ENCODE results near the gene RHOT2.
"Not testable (repeated sequence)": the region's sequence is repeated elsewhere in the genome, so short reads cannot be mapped to it uniquely, and the experiment has no call there.

The RHOT2 gene

DNA sequence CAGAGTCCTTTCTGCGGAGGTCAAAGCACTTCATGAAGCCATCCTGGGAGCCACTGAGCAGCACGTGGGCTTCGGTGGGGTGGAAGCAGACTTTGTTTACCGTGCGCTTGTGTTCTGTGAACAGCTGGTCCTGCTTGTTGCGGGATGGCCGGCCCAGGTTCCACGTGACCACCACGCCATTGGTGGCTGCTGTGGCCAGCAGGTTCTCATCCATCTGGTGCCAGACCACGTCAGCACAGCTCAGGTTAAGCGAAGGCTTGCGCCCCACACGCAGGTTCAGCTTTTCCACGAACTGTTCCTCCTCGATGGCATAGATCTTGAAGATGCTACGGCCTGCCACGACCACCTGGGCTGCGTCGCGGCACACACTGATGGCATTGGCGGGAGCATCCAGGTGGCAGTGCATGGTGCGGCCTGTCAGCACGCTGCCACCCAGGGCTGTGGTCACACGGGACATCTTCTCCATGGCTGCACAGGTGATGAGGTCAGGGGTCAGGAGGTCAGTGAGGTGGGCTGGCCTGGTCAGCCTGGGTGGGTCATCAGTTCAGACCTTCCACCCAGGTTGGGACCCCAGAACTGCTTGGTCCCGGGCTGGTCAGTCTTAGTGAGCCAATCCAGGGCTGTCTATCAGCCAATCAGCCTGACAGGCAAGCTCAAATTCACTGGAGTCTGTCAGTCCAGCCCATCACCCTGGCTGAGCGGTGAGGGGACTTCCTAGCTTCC is 21.4 kb downstream of the RHOT2 start:
- Mint-ChIP-seq H3K27ac (peak overlapping the region; percentile 91 to 96), H3K4me1 (peaks cover 74% of the 10 kb centered on the region), H3K27me3 (peaks cover 12% of the 10 kb centered on the region), H3K9me3 (peaks cover 0 to 9% of the 10 kb centered on the region in 2 donors), H3K4me3 (peak overlapping the region; percentile 88 to 94)
- ATAC-seq = no peak
- DNase-seq = no peak

DNA sequence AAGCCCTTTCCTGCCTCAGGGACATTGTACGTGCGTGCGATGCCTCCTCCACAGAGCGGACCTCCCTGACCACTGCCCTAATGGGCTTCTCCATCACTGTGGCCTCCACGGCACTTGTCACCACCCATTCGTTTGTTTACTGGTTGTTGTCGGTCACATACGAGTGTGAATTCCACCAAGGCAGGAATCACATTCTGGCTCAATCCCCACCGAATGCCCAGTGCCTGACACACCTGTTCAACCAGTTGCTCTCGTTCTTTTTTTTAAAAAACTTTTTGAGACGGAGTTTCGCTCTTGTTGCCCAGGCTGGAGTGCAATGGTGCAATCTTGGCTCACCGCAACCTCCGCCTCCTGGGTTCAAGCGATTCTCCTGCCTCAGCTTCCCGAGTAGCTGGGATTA is 23.3 kb downstream of the RHOT2 start:
- ATAC-seq, DNase-seq, H3K27ac Mint-ChIP-seq, H3K9me3 Mint-ChIP-seq: not testable (repeated sequence)
- Mint-ChIP-seq H3K4me3 (peak overlapping the region; percentile 39 to 88), H3K4me1 (peaks cover 66% of the 10 kb centered on the region), H3K27me3 (peaks cover 12% of the 10 kb centered on the region)

DNA sequence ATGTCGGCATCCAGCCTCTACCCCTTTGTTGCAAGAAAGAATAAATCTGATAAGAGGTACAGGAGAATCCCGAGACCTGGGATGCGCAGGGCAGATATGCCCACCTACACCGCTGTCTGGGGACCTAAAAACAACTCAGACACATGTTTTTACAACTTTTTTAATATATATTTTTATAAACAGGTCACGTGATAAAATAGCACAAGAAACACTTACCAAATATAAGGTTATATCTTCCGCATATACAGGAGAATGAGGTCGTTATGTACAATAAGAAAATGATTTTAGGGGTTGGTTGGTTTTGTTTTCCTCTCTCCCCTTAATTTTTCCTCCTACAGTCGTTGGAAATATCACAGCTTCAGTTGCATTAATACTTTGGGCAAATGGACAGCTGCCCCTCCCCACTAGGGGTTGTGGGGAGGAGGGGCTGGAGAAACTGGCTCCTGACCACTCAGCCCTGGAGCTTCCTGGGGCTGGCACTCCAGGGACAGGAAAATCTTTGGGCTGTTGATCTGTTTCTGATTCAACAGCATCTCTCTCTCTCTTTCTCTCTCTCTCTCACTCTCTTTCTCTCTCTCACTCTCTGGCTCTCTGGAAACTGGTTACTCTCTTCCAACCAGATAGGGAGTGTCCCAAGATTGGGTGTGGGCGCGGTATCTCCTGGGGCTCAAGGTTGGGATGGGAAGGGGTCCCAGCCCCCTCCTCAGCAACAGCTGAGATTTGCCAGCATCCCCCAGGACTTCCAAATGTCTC is 24.6 kb downstream of the RHOT2 start:
- Mint-ChIP-seq H3K27ac (no peak overlapping the region), H3K4me3 (peak overlapping the region in 1 of 2 donors; percentile 69), H3K4me1 (peaks cover 64% of the 10 kb centered on the region), H3K27me3 (peaks cover 12% of the 10 kb centered on the region), H3K9me3 (peaks cover 0 to 9% of the 10 kb centered on the region in 2 donors)
- DNase-seq (no peak), ATAC-seq (no peak)

GRCh38 chr16:693364-693763 is 25.4 kb downstream of the RHOT2 start:
- DNase-seq (no peak), ATAC-seq (no peak)
- H3K4me1 Mint-ChIP-seq = peaks cover 56% of the 10 kb centered on the region
- peaks cover 0 to 9% of the 10 kb centered on the region in 2 donors for H3K9me3 Mint-ChIP-seq
- H3K27me3 Mint-ChIP-seq = peaks cover 12% of the 10 kb centered on the region
- H3K4me3 Mint-ChIP-seq = peak overlapping the region; percentile 69 to 93
- peak overlapping the region in 1 of 2 donors; percentile 82 for H3K27ac Mint-ChIP-seq

DNA sequence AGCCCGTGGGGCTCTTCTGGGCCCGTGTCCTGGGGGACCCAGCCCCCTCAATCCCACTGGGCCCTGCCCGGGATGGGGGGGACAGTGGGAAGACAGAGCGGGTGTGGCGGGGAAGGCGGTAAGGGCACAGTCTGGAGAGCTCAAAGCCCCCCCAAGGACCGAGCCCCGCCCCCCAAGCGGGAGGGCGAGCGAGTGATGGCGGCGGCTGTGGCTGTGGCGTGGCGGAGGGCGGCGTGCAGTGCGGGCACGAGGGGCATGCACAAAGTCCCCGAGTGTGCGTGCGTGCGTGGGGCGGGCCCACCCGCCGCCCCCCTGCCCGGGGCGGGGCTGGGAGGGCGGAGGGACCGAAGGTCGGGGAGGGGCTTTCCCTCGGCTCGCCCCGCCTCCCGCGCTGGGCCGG is 25.8 kb downstream of the RHOT2 start:
- DNase-seq = no peak
- Mint-ChIP-seq H3K4me1 (peaks cover 52% of the 10 kb centered on the region), H3K27me3 (peaks cover 12% of the 10 kb centered on the region), H3K4me3 (peak overlapping the region; percentile 69 to 93), H3K27ac (no peak overlapping the region), H3K9me3 (peaks cover 0 to 9% of the 10 kb centered on the region in 2 donors)
- ATAC-seq = no peak

- Mint-ChIP-seq H3K4me1 (peaks cover 47% of the 10 kb centered on the region), H3K27ac (no peak overlapping the region), H3K27me3 (peaks cover 12% of the 10 kb centered on the region), H3K9me3 (peaks cover 0 to 9% of the 10 kb centered on the region in 2 donors), H3K4me3 (peak overlapping the region; percentile 71 to 93)
- DNase-seq (no peak), ATAC-seq (no peak)
Measured at GRCh38 chr16:694187-694862, 26.4 kb downstream of the RHOT2 start.

DNA sequence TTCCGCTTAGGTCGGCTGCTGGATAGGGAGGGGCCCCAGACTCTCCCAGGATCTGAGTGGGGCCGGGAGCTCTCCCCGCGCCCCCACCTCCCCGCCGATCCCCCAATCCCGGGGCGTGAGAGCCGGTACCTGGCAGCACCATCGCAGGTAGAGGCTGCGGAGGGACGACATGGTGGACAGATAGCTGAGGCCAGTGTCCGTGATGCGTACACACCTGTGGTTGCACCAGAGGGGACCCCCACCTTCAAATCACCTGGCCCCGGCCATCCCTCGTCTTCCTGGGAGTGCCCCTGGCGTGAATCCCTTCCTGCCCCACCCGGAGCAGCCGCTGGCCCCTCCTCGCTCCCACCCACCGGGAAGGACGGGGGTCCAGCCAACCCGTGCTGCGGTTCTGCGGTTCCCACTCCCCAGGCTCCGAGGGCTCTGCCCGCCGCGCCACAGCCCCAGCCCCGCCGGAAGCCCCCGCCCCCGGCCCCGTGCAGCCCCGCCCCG is 27.0 kb downstream of the RHOT2 start:
- DNase-seq = no peak
- no peak for ATAC-seq
- peaks cover 0 to 9% of the 10 kb centered on the region in 2 donors for H3K9me3 Mint-ChIP-seq
- peak overlapping the region; percentile 71 to 93 for H3K4me3 Mint-ChIP-seq
- H3K27ac Mint-ChIP-seq = no peak overlapping the region
- peaks cover 42% of the 10 kb centered on the region for H3K4me1 Mint-ChIP-seq
- H3K27me3 Mint-ChIP-seq = peaks cover 12% of the 10 kb centered on the region

DNA sequence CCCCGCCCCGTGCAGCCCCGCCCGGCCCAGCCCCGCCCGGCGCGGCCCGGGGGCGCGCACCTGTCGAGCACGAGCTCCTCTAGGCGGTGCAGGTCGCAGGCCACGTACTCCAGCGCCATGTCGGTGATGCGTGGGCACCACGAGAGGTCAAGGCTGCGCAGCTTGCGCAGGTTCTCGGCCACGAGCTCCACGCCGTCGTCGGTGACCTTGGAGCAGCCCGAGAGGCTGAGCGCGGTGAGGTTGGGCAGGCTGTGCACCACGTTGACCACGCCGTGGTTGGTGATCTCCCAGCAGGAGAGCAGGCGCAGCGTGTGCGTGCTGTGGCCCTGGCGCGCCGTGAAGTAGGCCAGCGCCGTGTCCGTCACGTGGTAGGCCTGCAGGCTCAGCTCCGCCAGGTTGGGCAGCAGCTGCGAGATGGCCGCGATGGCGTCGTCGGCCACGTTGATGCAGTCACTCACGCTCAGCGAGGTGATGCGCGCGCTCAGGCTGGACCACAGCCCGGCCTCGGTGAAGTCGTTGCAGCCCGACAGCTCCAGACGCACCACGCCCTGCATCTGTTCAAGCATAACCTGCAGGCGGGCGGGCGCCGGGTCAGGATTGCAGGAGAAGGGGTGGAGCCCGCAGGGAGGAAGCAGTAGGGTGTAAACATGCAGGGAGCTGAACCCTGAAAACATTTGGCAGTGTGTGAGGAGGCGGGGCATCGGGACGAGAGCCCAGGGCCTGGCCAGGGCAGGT is 27.6 kb downstream of the RHOT2 start:
- Mint-ChIP-seq H3K27ac (peak overlapping the region; percentile 65 to 93), H3K9me3 (peaks cover 0 to 9% of the 10 kb centered on the region in 2 donors), H3K4me3 (peak overlapping the region; percentile 84 to 93), H3K27me3 (peaks cover 12% of the 10 kb centered on the region), H3K4me1 (peaks cover 41% of the 10 kb centered on the region)
- DNase-seq (peak; percentile 71 to 76), ATAC-seq (peak; percentile 87)

DNA sequence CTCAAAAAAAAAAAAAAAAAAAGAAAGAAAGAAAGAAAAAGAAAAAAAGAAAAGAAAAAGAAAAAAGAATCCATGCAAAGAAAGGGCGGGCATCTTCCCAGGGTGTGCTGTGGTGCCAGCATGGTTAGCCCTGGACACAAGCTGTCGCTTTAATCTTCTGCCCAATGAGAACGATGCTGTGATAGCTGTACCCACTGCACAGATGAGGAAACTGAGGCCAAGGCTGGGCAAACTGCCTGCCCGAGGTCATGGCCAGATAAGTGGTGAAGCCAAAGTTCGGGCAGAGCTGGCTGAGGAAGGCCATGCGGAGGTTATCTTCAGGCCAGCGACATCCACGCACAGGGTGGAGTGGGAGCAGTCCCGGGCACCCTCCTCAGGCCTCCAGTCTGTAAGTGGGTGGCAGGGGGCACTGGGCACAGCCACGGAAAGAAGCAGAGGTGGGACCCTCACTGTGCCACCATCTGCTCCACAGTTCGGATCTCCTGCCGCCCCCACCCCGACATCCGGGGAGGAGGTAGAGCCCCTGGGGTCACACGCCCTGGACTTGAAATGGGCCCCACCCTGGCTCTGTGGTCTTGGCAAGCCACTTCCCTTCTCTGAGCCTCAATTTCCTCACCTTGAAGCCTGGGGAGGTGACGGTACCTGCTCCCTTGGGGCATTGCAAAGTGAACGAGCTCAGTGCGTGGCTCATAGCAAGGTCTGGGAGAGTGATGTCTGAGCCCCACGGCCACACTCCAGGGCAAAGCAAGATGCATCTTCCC is 31.2 kb downstream of the RHOT2 start:
- Mint-ChIP-seq H3K4me1 (peaks cover 31% of the 10 kb centered on the region), H3K27me3 (peaks cover 34% of the 10 kb centered on the region), H3K9me3 (no peaks in the 10 kb centered on the region), H3K27ac (no peak overlapping the region), H3K4me3 (no peak overlapping the region)
- no peak for ATAC-seq
- DNase-seq = no peak

DNA sequence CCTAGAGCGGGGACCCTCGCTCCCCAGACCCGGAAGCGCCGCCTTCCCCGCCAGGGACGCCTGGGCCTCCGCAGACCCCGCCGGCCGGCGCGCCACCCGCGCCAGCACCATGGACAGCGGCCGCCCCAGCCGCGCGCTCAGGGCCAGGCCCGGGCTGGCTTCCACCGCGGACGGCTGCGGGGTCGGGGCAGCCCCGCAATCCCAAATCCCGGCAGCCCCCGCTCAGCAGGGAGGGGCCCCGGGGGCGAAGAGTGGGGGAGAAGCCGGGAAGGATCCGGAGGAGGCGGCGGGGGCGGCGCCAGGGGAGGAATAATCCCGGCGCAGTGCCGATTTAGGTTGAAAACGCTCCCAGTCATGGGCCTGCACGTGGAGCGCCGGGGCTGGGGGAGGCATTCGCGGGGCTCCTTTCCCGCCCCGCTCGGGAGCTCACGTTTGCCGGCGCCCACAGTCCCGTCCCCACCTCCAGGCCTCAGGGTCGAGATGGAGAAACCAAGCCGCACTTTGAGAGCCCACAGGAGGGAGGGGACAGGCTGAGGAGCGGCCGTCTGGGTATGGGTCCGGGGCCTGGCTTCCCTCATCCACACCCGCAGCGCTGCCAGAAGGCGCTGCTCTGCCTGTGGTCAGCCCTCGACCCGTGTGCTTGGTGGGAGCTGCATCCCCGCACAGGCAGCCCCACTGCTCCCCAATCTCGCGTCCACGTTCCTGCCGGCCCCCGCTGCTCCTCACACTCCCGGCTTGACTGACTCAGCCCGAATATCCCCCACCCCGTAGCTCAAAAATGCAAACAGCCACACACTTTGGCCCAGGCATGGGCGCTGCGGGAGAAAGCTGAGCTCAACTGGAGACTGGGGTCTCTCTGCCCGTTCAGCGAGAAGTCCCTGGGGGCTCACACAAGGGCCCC is 33.0 kb downstream of the RHOT2 start:
- H3K4me3 Mint-ChIP-seq = no peak overlapping the region
- H3K4me1 Mint-ChIP-seq = peaks cover 24% of the 10 kb centered on the region
- peaks cover 42% of the 10 kb centered on the region for H3K27me3 Mint-ChIP-seq

DNA sequence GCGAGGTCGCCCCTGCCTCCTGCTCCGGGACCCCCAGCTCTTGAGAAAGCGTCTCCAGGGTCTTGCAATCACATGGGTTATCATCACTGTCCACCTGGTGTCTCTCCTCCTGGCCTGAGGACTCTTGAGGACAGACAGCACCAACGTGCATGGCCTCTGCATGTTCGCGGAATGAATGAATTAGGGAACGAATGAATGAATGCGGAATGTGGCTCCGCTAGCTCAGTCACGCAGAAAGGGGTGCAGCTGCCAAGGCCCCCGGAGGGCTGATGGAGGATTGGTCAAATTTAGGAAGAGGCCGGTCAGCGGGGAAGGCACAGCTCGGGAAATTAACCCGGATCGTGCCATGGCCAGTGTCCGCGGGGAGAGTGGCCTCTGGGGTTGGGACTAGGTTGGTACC is 34.4 kb downstream of the RHOT2 start:
- Mint-ChIP-seq H3K4me3 (peak overlapping the region in 1 of 2 donors; percentile 24), H3K27ac (no peak overlapping the region), H3K27me3 (peaks cover 56% of the 10 kb centered on the region), H3K4me1 (peaks cover 26% of the 10 kb centered on the region), H3K9me3 (no peaks in the 10 kb centered on the region)
- DNase-seq (no peak), ATAC-seq (no peak)

More for the DNA sequence above, 33.0 kb downstream of the RHOT2 start:
- DNase-seq (no peak), ATAC-seq (peak; percentile 44)
- no peaks in the 10 kb centered on the region for H3K9me3 Mint-ChIP-seq
- no peak overlapping the region for H3K27ac Mint-ChIP-seq

DNA sequence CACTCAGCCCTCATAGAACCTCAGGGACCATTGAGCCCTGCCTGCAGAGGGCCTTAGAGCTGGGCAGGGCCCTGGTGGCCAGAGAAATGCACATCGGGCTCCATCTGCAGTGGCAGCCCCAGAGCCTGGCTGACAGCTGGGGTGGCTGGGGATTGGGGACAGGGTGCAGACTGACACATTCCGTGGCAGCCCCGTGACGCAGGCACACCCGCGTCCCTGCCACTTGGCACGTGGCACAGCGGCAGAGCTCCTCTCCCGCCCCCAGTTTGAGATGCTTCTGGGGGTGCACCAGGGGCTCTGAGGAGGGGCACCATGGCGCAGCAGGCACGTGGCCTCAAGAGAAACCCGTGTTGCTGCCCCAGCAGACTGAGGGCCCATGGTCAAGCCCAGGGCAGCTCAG is 35.5 kb downstream of the RHOT2 start:
- ATAC-seq (no peak), DNase-seq (no peak)
- H3K27me3 Mint-ChIP-seq = peaks cover 67% of the 10 kb centered on the region
- peaks cover 26% of the 10 kb centered on the region for H3K4me1 Mint-ChIP-seq
- H3K4me3 Mint-ChIP-seq = no peak overlapping the region
- no peaks in the 10 kb centered on the region for H3K9me3 Mint-ChIP-seq
- no peak overlapping the region for H3K27ac Mint-ChIP-seq

- H3K4me3 Mint-ChIP-seq = no peak overlapping the region
Measured at GRCh38 chr16:704047-704446, 36.1 kb downstream of the RHOT2 start.

More at GRCh38 chr16:704047-704446, 36.1 kb downstream of the RHOT2 start:
- no peak for DNase-seq
- H3K27ac Mint-ChIP-seq = no peak overlapping the region
- peaks cover 26% of the 10 kb centered on the region for H3K4me1 Mint-ChIP-seq
- ATAC-seq = no peak
- H3K27me3 Mint-ChIP-seq = peaks cover 73% of the 10 kb centered on the region
- H3K9me3 Mint-ChIP-seq = no peaks in the 10 kb centered on the region

Measured in stimulated activated naive CD8-positive, alpha-beta T cell treated with anti-CD3 and anti-CD28 coated beads, Interleukin-15, amount 100 ng/mL, for 72 hours (primary cell).